ENCODE measurements around the gene INSL3. TPM values are rescaled to one million over a fixed set of nuclear protein-coding genes. Genes with fewer than 3 reads are reported as not detected.

INSL3 gene
- total and polyA plus RNA-seq, 2 of the 13 experiments (the other 11 are each of a cell fraction or from before 2014, with no cell fraction given), result 0.30 TPM; not detected in 1

- TF ChIP-seq FOXO4 (CRISPR knock-in tag; conservative IDR thresholded peaks at IDR 0.05), result no peak
- TF ChIP-seq SOX13 (IDR thresholded peaks at IDR 0.05), result no peak
- no peak for TF ChIP-seq SOX13 (CRISPR knock-in tag; conservative IDR thresholded peaks at IDR 0.05 in 1 of 2, IDR thresholded peaks at IDR 0.05 in 1 of 2)
- no peak for TF ChIP-seq ZNF513 (CRISPR knock-in tag; conservative IDR thresholded peaks at IDR 0.05)
- TF ChIP-seq ZFY (CRISPR knock-in tag; IDR thresholded peaks at IDR 0.05), result peak; percentile 22; the same call in 1 of the 2 replicates
- no peak for TF ChIP-seq MAF1 (CRISPR knock-in tag; IDR thresholded peaks at IDR 0.05; ENCODE audit: borderline replicate concordance)
- TF ChIP-seq PRDM4 (CRISPR knock-in tag; IDR thresholded peaks at IDR 0.05; ENCODE audit: borderline replicate concordance), result no peak
- TF ChIP-seq HNRNPK (IDR thresholded peaks at IDR 0.05; ENCODE audit: low read depth, low read length, poor library complexity, severe bottlenecking), result no peak
- peak; percentile 62 for TF ChIP-seq POGZ (CRISPR knock-in tag; IDR thresholded peaks at IDR 0.05)
- peak; percentile 54; the same call in 1 of the 2 replicates for TF ChIP-seq HOXA5 (CRISPR knock-in tag; IDR thresholded peaks at IDR 0.05)
- peak; percentile 71 for TF ChIP-seq HDAC1 (CRISPR knock-in tag; IDR thresholded peaks at IDR 0.05)
- 0 out of 2 replicates have a peak, but pooled peaks have one; percentile 14 for TF ChIP-seq SNAPC4 (CRISPR knock-in tag; IDR thresholded peaks at IDR 0.05)
- no peak for TF ChIP-seq NFIB (CRISPR knock-in tag; IDR thresholded peaks at IDR 0.05; ENCODE audit: borderline replicate concordance)
- TF ChIP-seq ZNF891 (CRISPR knock-in tag; IDR thresholded peaks at IDR 0.05), result 0 out of 2 replicates have a peak, but pooled peaks have one; percentile 20
- no peak for TF ChIP-seq MBD4 (IDR thresholded peaks at IDR 0.05; ENCODE audit: borderline replicate concordance, low read length)
- TF ChIP-seq HDAC6 (IDR thresholded peaks at IDR 0.05; ENCODE audit: low read depth, low read length), result no peak
- no peak for TF ChIP-seq ZZZ3 (CRISPR knock-in tag; IDR thresholded peaks at IDR 0.05; ENCODE audit: borderline replicate concordance)
- TF ChIP-seq ZKSCAN8 (CRISPR knock-in tag; IDR thresholded peaks at IDR 0.05; ENCODE audit: borderline replicate concordance), result peak; percentile 76; the same call in 1 of the 2 replicates
Observed at GRCh38 chr19:17766543-17767131, 54.7 kb downstream of the INSL3 start (continued).
